C4-2B (cell line): ENCODE results near the gene LYPD6.

Source experiments
- ZFX ChIP-seq: fragments of 450-650 bp; IDR thresholded peaks from 2 replicates; pipeline ENCODE4 v1.6.1; 2017
- TF ChIP-seq, protein P1 (sequence below): fragments of 450-650 bp; conservative IDR thresholded peaks from 2 replicates; pipeline ENCODE4 v1.5.1; 2017; ENCODE audit warnings: mild to moderate bottlenecking

DNA sequence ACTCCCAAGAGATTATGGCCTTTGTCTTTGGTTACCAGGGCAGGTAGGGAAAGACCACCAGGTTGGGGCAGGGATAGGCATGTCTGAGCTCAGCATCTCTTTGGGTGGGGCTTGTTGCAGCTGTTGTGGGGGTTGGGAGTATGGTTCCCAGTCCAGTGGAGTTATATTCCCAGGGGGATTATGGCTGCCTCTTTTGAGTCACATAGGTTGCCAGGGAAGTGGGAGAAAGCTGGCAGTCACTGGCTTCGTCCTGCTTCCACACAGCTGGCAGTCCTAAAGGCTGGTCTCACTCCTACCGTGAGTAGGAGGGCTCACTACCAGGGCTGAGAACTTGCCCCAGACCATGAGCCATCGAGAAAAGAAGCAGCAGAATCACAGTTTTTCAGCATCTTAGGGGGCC lies 79.1 kb downstream of the LYPD6 start:
- TF ChIP-seq ZFX, result no peak
- TF ChIP-seq, protein P1, sequence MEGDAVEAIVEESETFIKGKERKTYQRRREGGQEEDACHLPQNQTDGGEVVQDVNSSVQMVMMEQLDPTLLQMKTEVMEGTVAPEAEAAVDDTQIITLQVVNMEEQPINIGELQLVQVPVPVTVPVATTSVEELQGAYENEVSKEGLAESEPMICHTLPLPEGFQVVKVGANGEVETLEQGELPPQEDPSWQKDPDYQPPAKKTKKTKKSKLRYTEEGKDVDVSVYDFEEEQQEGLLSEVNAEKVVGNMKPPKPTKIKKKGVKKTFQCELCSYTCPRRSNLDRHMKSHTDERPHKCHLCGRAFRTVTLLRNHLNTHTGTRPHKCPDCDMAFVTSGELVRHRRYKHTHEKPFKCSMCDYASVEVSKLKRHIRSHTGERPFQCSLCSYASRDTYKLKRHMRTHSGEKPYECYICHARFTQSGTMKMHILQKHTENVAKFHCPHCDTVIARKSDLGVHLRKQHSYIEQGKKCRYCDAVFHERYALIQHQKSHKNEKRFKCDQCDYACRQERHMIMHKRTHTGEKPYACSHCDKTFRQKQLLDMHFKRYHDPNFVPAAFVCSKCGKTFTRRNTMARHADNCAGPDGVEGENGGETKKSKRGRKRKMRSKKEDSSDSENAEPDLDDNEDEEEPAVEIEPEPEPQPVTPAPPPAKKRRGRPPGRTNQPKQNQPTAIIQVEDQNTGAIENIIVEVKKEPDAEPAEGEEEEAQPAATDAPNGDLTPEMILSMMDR, result no peak
